ENCODE results near the gene LAMTOR5.

Gene LAMTOR5

DNA sequence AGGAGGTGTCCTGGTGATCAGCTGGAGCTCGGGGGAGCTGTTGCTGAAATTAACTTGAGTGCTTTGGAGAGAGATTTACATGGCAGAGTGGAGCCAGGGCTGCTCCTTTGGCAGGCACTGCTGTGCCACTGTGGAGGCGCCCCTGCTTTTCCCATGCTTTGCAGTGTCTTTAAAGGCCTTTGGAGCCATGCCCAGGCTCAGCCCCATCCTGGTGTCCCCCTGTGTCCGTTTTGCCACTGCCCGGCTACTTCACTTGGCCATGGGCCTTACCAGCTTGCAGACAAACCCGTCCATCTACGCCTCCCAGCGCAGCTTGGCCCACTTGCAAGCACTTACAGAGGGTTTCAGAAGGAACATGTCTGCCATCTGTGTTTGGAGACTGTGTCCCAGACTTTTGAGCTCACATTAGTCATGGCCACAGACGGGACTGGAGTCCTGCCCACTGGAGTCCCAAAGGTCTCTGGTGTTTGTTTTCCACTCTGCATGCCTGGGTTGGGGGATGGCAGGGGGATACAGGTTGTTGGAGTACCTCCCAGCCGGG, 18.2 kb upstream of the LAMTOR5 start:
- H3K4me1 ChIP-seq, result no peaks in the 10 kb centered on the region
- H3K9ac ChIP-seq, result no peak overlapping the region
- TF ChIP-seq, protein P1, sequence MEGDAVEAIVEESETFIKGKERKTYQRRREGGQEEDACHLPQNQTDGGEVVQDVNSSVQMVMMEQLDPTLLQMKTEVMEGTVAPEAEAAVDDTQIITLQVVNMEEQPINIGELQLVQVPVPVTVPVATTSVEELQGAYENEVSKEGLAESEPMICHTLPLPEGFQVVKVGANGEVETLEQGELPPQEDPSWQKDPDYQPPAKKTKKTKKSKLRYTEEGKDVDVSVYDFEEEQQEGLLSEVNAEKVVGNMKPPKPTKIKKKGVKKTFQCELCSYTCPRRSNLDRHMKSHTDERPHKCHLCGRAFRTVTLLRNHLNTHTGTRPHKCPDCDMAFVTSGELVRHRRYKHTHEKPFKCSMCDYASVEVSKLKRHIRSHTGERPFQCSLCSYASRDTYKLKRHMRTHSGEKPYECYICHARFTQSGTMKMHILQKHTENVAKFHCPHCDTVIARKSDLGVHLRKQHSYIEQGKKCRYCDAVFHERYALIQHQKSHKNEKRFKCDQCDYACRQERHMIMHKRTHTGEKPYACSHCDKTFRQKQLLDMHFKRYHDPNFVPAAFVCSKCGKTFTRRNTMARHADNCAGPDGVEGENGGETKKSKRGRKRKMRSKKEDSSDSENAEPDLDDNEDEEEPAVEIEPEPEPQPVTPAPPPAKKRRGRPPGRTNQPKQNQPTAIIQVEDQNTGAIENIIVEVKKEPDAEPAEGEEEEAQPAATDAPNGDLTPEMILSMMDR (IDR thresholded peaks at IDR 0.05), result no peak
- H3K27me3 ChIP-seq (ENCODE audit: control insufficient read depth, insufficient read depth, low read length), result no peaks in the 10 kb centered on the region
- H3K4me2 ChIP-seq (ENCODE audit: low read length), result no peak overlapping the region
- no peak overlapping the region for H3K27ac ChIP-seq
- H3K9me3 ChIP-seq (ENCODE audit: control insufficient read depth, low read length), result no peaks in the 10 kb centered on the region
- H3K79me2 ChIP-seq, result no peaks in the 10 kb centered on the region
- H2AFZ ChIP-seq, result no peak overlapping the region
- H3K36me3 ChIP-seq (ENCODE audit: control insufficient read depth, insufficient read depth, low read length), result no peaks in the 10 kb centered on the region
- H3K4me3 ChIP-seq (ENCODE audit: low read depth, low read length), result no peak overlapping the region

DNA sequence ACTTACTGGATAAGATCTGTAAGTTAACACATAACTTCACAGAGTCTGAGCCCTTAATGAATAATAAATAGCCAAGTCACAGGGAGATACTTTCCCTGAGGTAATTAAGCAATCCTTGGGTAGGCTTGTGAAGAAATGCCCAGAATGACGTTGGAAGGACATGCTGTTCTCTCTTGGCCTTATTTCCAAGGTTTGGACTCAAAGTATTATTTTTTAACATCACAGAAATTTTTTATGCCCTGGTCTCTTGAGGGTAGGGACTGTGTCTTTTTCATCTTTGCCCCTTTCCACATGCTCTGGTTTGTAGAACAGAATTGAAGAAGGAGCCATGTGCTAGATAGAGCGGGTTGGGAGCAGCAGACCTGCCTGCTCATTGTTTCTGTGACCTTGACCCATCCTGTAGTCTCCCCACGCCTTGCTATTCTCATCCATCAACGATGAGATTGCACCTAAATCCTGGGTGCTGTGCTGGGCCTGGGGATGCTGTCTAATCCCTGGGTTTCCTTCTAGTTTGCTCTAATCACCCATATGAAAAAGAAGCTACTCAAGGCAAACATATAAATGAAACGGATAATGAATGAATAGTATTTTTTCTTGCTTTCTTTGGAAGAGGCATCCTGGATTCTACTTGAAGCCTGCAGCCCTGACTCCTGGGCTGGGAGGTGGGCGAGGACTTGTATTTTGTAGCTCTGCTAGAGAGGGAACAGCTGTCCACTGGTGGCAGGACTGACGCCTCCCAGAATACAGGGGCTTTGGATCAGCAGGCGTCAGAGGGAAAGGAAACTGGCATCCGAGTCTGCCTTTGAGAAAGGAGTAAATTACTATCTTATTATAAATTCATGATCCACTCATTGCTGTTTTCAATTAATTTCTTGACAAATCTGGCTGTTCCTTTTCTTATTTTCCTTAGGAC, 17.5 kb upstream of the LAMTOR5 start:
- no peak overlapping the region for H3K4me2 ChIP-seq (ENCODE audit: low read length)
- no peaks in the 10 kb centered on the region for H3K79me2 ChIP-seq
- no peaks in the 10 kb centered on the region for H3K4me1 ChIP-seq
- H2AFZ ChIP-seq, result no peak overlapping the region
- no peak overlapping the region for H3K9ac ChIP-seq
- H3K27ac ChIP-seq, result no peak overlapping the region
- TF ChIP-seq, protein P1 (IDR thresholded peaks at IDR 0.05), result no peak
- no peaks in the 10 kb centered on the region for H3K9me3 ChIP-seq (ENCODE audit: control insufficient read depth, low read length)
- H3K36me3 ChIP-seq (ENCODE audit: control insufficient read depth, insufficient read depth, low read length), result no peaks in the 10 kb centered on the region
- no peak overlapping the region for H3K4me3 ChIP-seq (ENCODE audit: low read depth, low read length)
- H3K27me3 ChIP-seq (ENCODE audit: control insufficient read depth, insufficient read depth, low read length), result no peaks in the 10 kb centered on the region

DNA sequence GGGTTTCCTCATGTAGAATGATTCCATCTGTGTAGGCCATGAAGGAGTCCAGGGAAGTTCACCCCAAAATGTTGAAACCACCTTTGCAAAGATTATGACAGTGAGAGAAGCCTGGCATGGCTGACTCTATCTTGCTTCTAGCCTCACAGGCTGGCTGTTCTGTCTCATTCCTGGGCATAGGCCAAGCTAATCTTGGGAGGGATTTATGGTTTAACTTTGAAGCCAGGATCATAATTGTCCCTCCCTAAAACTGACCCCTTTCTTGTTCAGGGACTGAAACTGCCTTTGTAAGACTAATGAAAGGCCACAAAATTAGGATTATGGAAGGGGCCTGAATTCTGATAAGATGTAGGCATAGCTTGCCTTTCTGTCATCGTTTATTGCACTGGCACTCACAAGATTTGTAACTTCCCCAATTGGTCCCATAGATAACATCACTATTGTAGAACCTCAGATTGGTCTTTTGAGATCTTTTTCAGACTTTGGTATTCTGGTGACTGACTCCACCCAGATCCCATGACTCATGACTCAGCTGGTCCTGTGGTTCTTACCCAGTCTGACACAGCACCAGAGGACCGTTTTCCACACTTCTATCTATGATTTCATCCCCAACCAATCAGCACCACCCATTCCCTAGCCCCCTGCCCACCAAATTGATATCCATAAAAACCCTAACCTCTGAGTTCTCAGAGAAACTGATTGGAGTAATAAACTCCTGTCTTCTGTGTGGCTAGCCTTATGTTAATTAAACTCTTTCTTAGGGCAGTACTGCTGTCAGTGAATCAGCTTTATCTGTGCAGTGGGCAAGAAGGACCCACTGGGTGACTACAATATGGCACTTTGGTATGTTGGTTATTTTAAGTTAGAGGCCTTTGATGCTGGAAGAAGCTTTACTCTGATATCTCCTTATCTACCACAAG, 13.6 kb upstream of the LAMTOR5 start:
- Histone ChIP-seq H3K79me2 (no peaks in the 10 kb centered on the region), H3K9me3 (ENCODE audit: control insufficient read depth, low read length) (no peaks in the 10 kb centered on the region), H3K27me3 (ENCODE audit: control insufficient read depth, insufficient read depth, low read length) (no peaks in the 10 kb centered on the region), H3K27ac (no peak overlapping the region), H3K36me3 (ENCODE audit: control insufficient read depth, insufficient read depth, low read length) (no peaks in the 10 kb centered on the region), H3K9ac (no peak overlapping the region), H3K4me3 (ENCODE audit: low read depth, low read length) (no peak overlapping the region), H3K4me1 (no peaks in the 10 kb centered on the region), H2AFZ (no peak overlapping the region), H3K4me2 (ENCODE audit: low read length) (no peak overlapping the region)
- TF ChIP-seq, protein P1 (IDR thresholded peaks at IDR 0.05), result no peak

DNA sequence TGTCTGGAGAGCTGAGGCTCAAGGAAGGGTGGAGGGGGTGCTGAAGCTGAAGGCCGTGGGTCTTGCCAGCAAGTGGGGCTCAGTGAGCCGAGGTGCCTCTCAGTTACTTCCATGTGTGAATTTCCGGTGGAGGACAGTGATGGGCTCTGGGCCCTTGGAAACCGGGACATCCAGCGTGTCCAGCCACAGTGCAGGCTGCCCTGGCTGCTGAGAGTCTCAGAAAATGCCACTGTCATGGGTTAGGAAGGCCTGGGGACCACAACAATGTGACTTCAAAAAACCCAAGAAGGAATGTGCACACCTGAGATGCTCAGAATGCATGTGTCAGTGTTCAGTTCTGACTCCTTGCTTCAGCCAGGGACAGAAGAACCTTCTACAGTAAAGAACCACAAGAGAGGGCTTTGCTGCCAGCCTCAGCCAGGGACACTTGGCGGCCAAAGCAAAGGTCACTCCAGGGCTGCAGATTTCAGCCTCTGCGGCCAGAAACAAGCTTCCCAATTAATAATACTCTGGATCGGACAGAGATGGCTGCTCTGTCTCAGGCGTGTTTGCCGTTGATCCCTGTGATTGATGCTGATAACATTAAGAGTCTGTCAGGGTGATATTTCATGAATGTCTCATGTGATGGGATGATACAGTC, 12.6 kb upstream of the LAMTOR5 start:
- TF ChIP-seq, protein P1 (IDR thresholded peaks at IDR 0.05), result no peak
- Histone ChIP-seq H3K9me3 (ENCODE audit: control insufficient read depth, low read length) (no peaks in the 10 kb centered on the region), H3K79me2 (no peaks in the 10 kb centered on the region), H3K4me1 (no peaks in the 10 kb centered on the region), H3K27me3 (ENCODE audit: control insufficient read depth, insufficient read depth, low read length) (no peaks in the 10 kb centered on the region), H3K9ac (no peak overlapping the region), H3K4me2 (ENCODE audit: low read length) (no peak overlapping the region), H3K4me3 (ENCODE audit: low read depth, low read length) (no peak overlapping the region), H3K27ac (no peak overlapping the region), H3K36me3 (ENCODE audit: control insufficient read depth, insufficient read depth, low read length) (no peaks in the 10 kb centered on the region), H2AFZ (no peak overlapping the region)

All from parathyroid adenoma (tissue), 2 donors.